Liver (tissue), 9 donors: Measurements from ENCODE around the gene SEPTIN7. TPM values are rescaled to one million over a fixed set of nuclear protein-coding genes. Genes with fewer than 3 reads are reported as not detected.

Source experiments
- DNase-seq: peaks from one replicate; pipeline ENCODE4 v3.0.0-alpha.2; 2017; ENCODE audit warnings: low spot score
- H3K27ac ChIP-seq, 2 donors: one replicate each; pipeline ENCODE4 v1.7.0; 2013; ENCODE audit warnings: inconsistent platforms in 2 of 2, low read length in 2 of 2, control low read depth in 1 of 2, low read depth in 1 of 2, mild to moderate bottlenecking in 1 of 2
- H3K27me3 ChIP-seq, 4 donors: one replicate each; pipeline versions ENCODE4 v1.6.1 to v1.7.0; 2013; ENCODE audit warnings: low read length in 3 of 4, inconsistent platforms in 1 of 4, mild to moderate bottlenecking in 1 of 4, moderate library complexity in 1 of 4; ENCODE audit not compliant: control insufficient read depth in 4 of 4, insufficient read depth in 4 of 4
- H3K36me3 ChIP-seq, 4 donors: one replicate each; pipeline versions ENCODE4 v1.6.1 to v1.7.0; 2013; ENCODE audit warnings: low read length in 3 of 4, mild to moderate bottlenecking in 3 of 4, low read depth in 1 of 4, moderate library complexity in 1 of 4; ENCODE audit not compliant: control insufficient read depth in 4 of 4, insufficient read depth in 3 of 4
- H3K4me1 ChIP-seq, 4 donors: one replicate each; pipeline versions ENCODE4 v1.6.1 to v1.7.0; 2013; ENCODE audit warnings: low read length in 3 of 4, mild to moderate bottlenecking in 3 of 4, moderate library complexity in 1 of 4; ENCODE audit not compliant: control insufficient read depth in 4 of 4, insufficient read depth in 4 of 4
- H3K4me3 ChIP-seq, 3 donors: one replicate each; pipeline versions ENCODE4 v1.6.1 to v1.7.0; 2013; ENCODE audit warnings: low read length in 3 of 3, control low read depth in 1 of 3, low read depth in 1 of 3, mild to moderate bottlenecking in 1 of 3
- H3K9ac ChIP-seq, 2 donors: one replicate each; pipeline ENCODE4 v1.7.0; 2013; ENCODE audit warnings: low read length in 2 of 2, mild to moderate bottlenecking in 2 of 2, moderate library complexity in 2 of 2, control low read depth in 1 of 2, low read depth in 1 of 2
- H3K9me3 ChIP-seq, 4 donors: one replicate each; pipeline versions ENCODE4 v1.6.1 to v1.7.0; 2013; ENCODE audit warnings: low read length in 3 of 4; ENCODE audit not compliant: control insufficient read depth in 4 of 4
- ATF3 ChIP-seq: IDR thresholded peaks from 2 replicates; pipeline ENCODE4 v1.6.1; 2016; ENCODE audit warnings: antibody characterized with exemption
- EGR1 ChIP-seq, 2 donors: IDR thresholded peaks; 2 replicates each; pipeline ENCODE4 v1.6.1; 2016 to 2018; ENCODE audit warnings: antibody characterized with exemption in 2 of 2, low read depth in 2 of 2
- FOXA1 ChIP-seq: IDR thresholded peaks from 2 replicates; pipeline ENCODE4 v1.6.1; 2016; ENCODE audit warnings: antibody characterized with exemption
- FOXA2 ChIP-seq: IDR thresholded peaks from 2 replicates; pipeline ENCODE4 v1.6.1; 2016; ENCODE audit warnings: antibody characterized with exemption
- GABPA ChIP-seq, 2 donors: IDR thresholded peaks in 1 of 2; conservative IDR thresholded peaks in 1 of 2; 2 replicates each; pipeline ENCODE4 v1.6.1; 2016; ENCODE audit warnings: antibody characterized with exemption in 2 of 2, mild to moderate bottlenecking in 1 of 2, moderate library complexity in 1 of 2
- HNF4A ChIP-seq, 2 donors: conservative IDR thresholded peaks; 2 replicates each; pipeline ENCODE4 v1.6.1; 2016; ENCODE audit warnings: antibody characterized with exemption in 2 of 2, mild to moderate bottlenecking in 2 of 2
- HNF4G ChIP-seq: IDR thresholded peaks from 2 replicates; pipeline ENCODE4 v1.6.1; 2016; ENCODE audit warnings: antibody characterized with exemption
- JUND ChIP-seq, 2 donors: IDR thresholded peaks; 2 replicates each; pipeline ENCODE4 v1.6.1; 2016; ENCODE audit warnings: antibody characterized with exemption in 2 of 2
- MAX ChIP-seq: IDR thresholded peaks from 2 replicates; pipeline ENCODE4 v1.6.1; 2016; ENCODE audit warnings: antibody characterized with exemption
- NR2F2 ChIP-seq: IDR thresholded peaks from 2 replicates; pipeline ENCODE4 v1.6.1; 2016; ENCODE audit warnings: antibody characterized with exemption
- RAD21 ChIP-seq, 2 donors: IDR thresholded peaks; 2 replicates each; pipeline ENCODE4 v1.6.1; 2016; ENCODE audit warnings: antibody characterized with exemption in 2 of 2, mild to moderate bottlenecking in 2 of 2
- REST ChIP-seq: IDR thresholded peaks from 2 replicates; pipeline ENCODE4 v1.6.1; 2016; ENCODE audit warnings: antibody characterized with exemption, mild to moderate bottlenecking
- RXRA ChIP-seq, 2 donors: IDR thresholded peaks; 2 replicates each; pipeline ENCODE4 v1.6.1; 2017 to 2018; ENCODE audit warnings: antibody characterized with exemption in 2 of 2, mild to moderate bottlenecking in 1 of 2
- SP1 ChIP-seq: IDR thresholded peaks from 2 replicates; pipeline ENCODE4 v1.6.1; 2018; ENCODE audit warnings: antibody characterized with exemption, mild to moderate bottlenecking
- TAF1 ChIP-seq: conservative IDR thresholded peaks from 2 replicates; pipeline ENCODE4 v1.6.1; 2016; ENCODE audit warnings: antibody characterized with exemption, mild to moderate bottlenecking
- YY1 ChIP-seq: IDR thresholded peaks from 2 replicates; pipeline ENCODE4 v1.6.1; 2016; ENCODE audit warnings: antibody characterized with exemption, mild to moderate bottlenecking
- ZBTB33 ChIP-seq: IDR thresholded peaks from 2 replicates; pipeline ENCODE4 v1.6.1; 2016; ENCODE audit warnings: antibody characterized with exemption
- WGBS: extraction: QIAGEN DNeasy Blood & Tissue Kit; methylation state at CpG from one replicate; pipeline ENCODE4 v1.1.7; 2013; 5-methylcytosine and 5-hydroxymethylcytosine counted together
- polyA plus RNA-seq, 2 donors: library from polyadenylated mRNA; stranded (reverse) in 1 of 2; unstranded in 1 of 2; fragments of 200-250 nt in 1 of 2; fragments of >200 nt in 1 of 2; fragmentation: Nextera tagmentation in 1 of 2; extraction: Ambion mirVana in 1 of 2; gene quantifications; one replicate each; pipeline versions ENCODE4 v1.2.1 to v1.2.3, GENCODE V29; 2013 to 2015
- total RNA-seq, 2 donors: library from RNA; depleted of rRNA; stranded (reverse); fragments of >200 nt; gene quantifications; one replicate each; pipeline ENCODE4 v1.2.3, GENCODE V29; 2014
- donor health status: healthy.
- donor health status: healthy.
- donor health status: healthy.
- donor health status: healthy.
- donor health status: healthy.

The SEPTIN7 gene
- total and polyA plus RNA-seq, 4 donors, result 48.3 to 86.1 (median 55.8) TPM

GRCh38 chr7:35771776-35772175 is 29.1 kb upstream of the SEPTIN7 start:
- Histone ChIP-seq H3K4me1 (no peaks in the 10 kb centered on the region), H3K27ac (no peak overlapping the region), H3K27me3 (no peaks in the 10 kb centered on the region), H3K4me3 (no peak overlapping the region), H3K9me3 (no peaks in the 10 kb centered on the region), H3K36me3 (no peaks in the 10 kb centered on the region), H3K9ac (no peak overlapping the region)
- DNase-seq, result no peak
- TF ChIP-seq JUND (IDR thresholded peaks at IDR 0.05) (no peak), HNF4G (no peak), RAD21 (IDR thresholded peaks at IDR 0.05) (no peak), FOXA2 (no peak), RXRA (IDR thresholded peaks at IDR 0.05) (no peak), ATF3 (no peak), SP1 (no peak), FOXA1 (no peak), TAF1 (no peak), GABPA (IDR thresholded peaks at IDR 0.05 in 1 of 2, conservative IDR thresholded peaks at IDR 0.05 in 1 of 2) (no peak), NR2F2 (no peak), YY1 (no peak), ZBTB33 (no peak), EGR1 (IDR thresholded peaks at IDR 0.05; ENCODE audit: low read depth in 2 of 2) (no peak), HNF4A (conservative IDR thresholded peaks at IDR 0.05) (no peak), MAX (no peak), REST (no peak)

GRCh38 chr7:35773994-35774393 is 26.9 kb upstream of the SEPTIN7 start:
- H3K4me3 ChIP-seq, result no peak overlapping the region
- H3K27ac ChIP-seq, result no peak overlapping the region
- H3K27me3 ChIP-seq, result no peaks in the 10 kb centered on the region
- 95% methylated on average over 3 of the region's 3 CpGs for WGBS
- H3K9me3 ChIP-seq, result no peaks in the 10 kb centered on the region
- no peaks in the 10 kb centered on the region for H3K4me1 ChIP-seq
- no peaks in the 10 kb centered on the region for H3K36me3 ChIP-seq
- TF ChIP-seq FOXA2 (no peak), ZBTB33 (no peak), JUND (IDR thresholded peaks at IDR 0.05) (no peak), TAF1 (no peak), NR2F2 (no peak), HNF4G (no peak), ATF3 (no peak), HNF4A (conservative IDR thresholded peaks at IDR 0.05) (no peak), SP1 (no peak)
- no peak for DNase-seq
- no peak overlapping the region for H3K9ac ChIP-seq
